ENCODE results near the gene CHTF18. TPM values are rescaled to one million over a fixed set of nuclear protein-coding genes. Genes with fewer than 3 reads are reported as not detected.

CHTF18 gene
- total and polyA plus RNA-seq, 2 donors (not counting 3 experiments of a cell fraction or from before 2014, with no cell fraction given), result 33.0 to 69.5 TPM

DNA sequence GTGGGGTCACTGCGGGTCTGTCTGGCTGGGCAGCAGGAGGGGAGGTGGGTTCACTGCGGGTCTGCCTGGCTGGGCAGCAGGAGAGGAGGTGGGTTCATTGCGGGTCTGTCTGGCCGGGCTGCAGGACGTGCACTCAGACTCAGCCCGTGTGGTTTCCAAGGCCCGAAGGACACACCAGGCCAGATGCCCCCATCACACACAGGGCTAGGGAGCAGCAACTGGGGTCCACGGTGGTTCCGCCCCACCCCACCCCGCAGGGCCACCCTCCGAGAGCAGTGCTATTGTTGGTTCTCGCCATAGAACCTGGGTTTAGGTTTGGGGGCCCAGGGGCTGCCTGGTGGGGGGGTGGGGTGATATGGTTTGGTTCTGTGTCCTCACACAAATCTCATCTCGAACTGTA is 41.8 kb upstream of the CHTF18 start:
- ChIA-PET CTCF (no interaction called here), POLR2A (no interaction called here)
- H3K36me3 ChIP-seq (ENCODE audit: control insufficient read depth in 2 of 2, extremely low read depth in 1 of 2, insufficient read depth in 2 of 2, low read length in 2 of 2), result no peaks in the 10 kb centered on the region
- TF ChIP-seq, protein P1, sequence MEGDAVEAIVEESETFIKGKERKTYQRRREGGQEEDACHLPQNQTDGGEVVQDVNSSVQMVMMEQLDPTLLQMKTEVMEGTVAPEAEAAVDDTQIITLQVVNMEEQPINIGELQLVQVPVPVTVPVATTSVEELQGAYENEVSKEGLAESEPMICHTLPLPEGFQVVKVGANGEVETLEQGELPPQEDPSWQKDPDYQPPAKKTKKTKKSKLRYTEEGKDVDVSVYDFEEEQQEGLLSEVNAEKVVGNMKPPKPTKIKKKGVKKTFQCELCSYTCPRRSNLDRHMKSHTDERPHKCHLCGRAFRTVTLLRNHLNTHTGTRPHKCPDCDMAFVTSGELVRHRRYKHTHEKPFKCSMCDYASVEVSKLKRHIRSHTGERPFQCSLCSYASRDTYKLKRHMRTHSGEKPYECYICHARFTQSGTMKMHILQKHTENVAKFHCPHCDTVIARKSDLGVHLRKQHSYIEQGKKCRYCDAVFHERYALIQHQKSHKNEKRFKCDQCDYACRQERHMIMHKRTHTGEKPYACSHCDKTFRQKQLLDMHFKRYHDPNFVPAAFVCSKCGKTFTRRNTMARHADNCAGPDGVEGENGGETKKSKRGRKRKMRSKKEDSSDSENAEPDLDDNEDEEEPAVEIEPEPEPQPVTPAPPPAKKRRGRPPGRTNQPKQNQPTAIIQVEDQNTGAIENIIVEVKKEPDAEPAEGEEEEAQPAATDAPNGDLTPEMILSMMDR (IDR thresholded peaks at IDR 0.05; ENCODE audit: extremely low read depth in 1 of 2, insufficient read depth in 1 of 2, low read depth in 1 of 2, low read length in 2 of 2), result no peak
- TF ChIP-seq, protein P2, sequence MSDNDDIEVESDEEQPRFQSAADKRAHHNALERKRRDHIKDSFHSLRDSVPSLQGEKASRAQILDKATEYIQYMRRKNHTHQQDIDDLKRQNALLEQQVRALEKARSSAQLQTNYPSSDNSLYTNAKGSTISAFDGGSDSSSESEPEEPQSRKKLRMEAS (IDR thresholded peaks at IDR 0.05; ENCODE audit: insufficient read depth, insufficient read length), result no peak
- TF ChIP-seq FOS (IDR thresholded peaks at IDR 0.05; ENCODE audit: borderline replicate concordance, insufficient read depth, low read length) (no peak), POLR2AphosphoS5 (IDR thresholded peaks at IDR 0.05; ENCODE audit: insufficient read depth, low read depth, low read length) (no peak), GATA2 (IDR thresholded peaks at IDR 0.05; ENCODE audit: insufficient read depth, insufficient read length, low read depth, low read length) (no peak), MYC (IDR thresholded peaks at IDR 0.05; ENCODE audit: low read depth, low read length) (no peak), JUN (IDR thresholded peaks at IDR 0.05; ENCODE audit: borderline replicate concordance, insufficient read depth, insufficient read length, low read depth) (no peak), POLR2A (IDR thresholded peaks at IDR 0.05; ENCODE audit: low read depth, low read length) (no peak), EZH2 (IDR thresholded peaks at IDR 0.05; ENCODE audit: borderline replicate concordance, low read depth, low read length, severe bottlenecking) (no peak)
- intact Hi-C loops (cut with micrococcal nuclease), result no loop called here
- peaks cover 0 to 2% of the 10 kb centered on the region in 2 experiments for H3K27me3 ChIP-seq (ENCODE audit: control insufficient read depth in 2 of 2, insufficient read depth in 2 of 2, low read length in 2 of 2)
- no peak overlapping the region for H3K27ac ChIP-seq (ENCODE audit: insufficient read depth, low read depth, low read length)
- H4K20me1 ChIP-seq (replicated peaks; ENCODE audit: control insufficient read depth, extremely low read depth, insufficient read depth, low read length), result no peaks in the 10 kb centered on the region
- H3K9ac ChIP-seq (replicated peaks; ENCODE audit: extremely low read depth, insufficient read depth, low read length), result no peak overlapping the region
- H3K9me1 ChIP-seq (replicated peaks; ENCODE audit: control insufficient read depth, extremely low read depth, insufficient read depth, low read length), result no peaks in the 10 kb centered on the region
- dilution Hi-C loops (cut with MboI; ENCODE audit: extremely low pct_ligation_motif_present, low sequenced_read_pairs), result no loop called here
- DNase-seq (ENCODE audit: low read depth, low spot score), result no peak
- no peak for FAIRE-seq
- no peak overlapping the region for H3K4me3 ChIP-seq (replicated peaks in 1 of 3; ENCODE audit: insufficient read depth in 1 of 3, low read depth in 1 of 3, low read length in 3 of 3)
- H3K4me1 ChIP-seq (ENCODE audit: control insufficient read depth, extremely low read depth, insufficient read depth, low read length), result no peaks in the 10 kb centered on the region
- BruUV-seq (replicated peaks), result no TSS peak
- H3K79me2 ChIP-seq (ENCODE audit: control insufficient read depth, insufficient read depth, low read length), result no peaks in the 10 kb centered on the region
- H3K9me3 ChIP-seq (replicated peaks; ENCODE audit: control insufficient read depth, insufficient read depth, low read length), result no peaks in the 10 kb centered on the region
- H3K4me2 ChIP-seq (ENCODE audit: insufficient read depth, low read length), result no peak overlapping the region
- no peak overlapping the region for H2AFZ ChIP-seq (ENCODE audit: low read depth, low read length)

Data from endothelial cell of umbilical vein (primary cell).